ENCODE data around the gene RTEL1. TPM values are rescaled to one million over a fixed set of nuclear protein-coding genes. Genes with fewer than 3 reads are reported as not detected.

The RTEL1 gene
- polyA plus RNA-seq, 1 of the 3 experiments (the other 2 are of a cell fraction) = 9.9 TPM

GRCh38 chr20:63712191-63712590 lies 54.1 kb downstream of the RTEL1 start:
- Histone ChIP-seq H3K27me3 (ENCODE audit: insufficient read depth) (no peaks in the 10 kb centered on the region), H4K20me1 (ENCODE audit: insufficient read depth) (0 out of 2 replicates have a peak, but pooled peaks cover 3% of the 10 kb centered on the region), H3K4me3 (ENCODE audit: low read depth in 2 of 2, low read length in 1 of 2) (no peak overlapping the region), H3K36me3 (replicated peaks in 1 of 2; ENCODE audit: control insufficient read depth in 1 of 2, insufficient read depth in 2 of 2, low read length in 1 of 2) (peaks cover 21 to 69% of the 10 kb centered on the region in 2 experiments), H3F3A (replicated peaks; ENCODE audit: insufficient read depth) (peaks cover 4% of the 10 kb centered on the region), H3K9me2 (no peaks in the 10 kb centered on the region), H3K4me1 (ENCODE audit: control insufficient read depth in 1 of 2, insufficient read depth in 2 of 2, low read depth in 1 of 2, low read length in 1 of 2) (peaks cover 0 to 9% of the 10 kb centered on the region in 2 experiments; a peak in 1 of 4 replicates), H3K9me3 (peaks cover 7% of the 10 kb centered on the region), H3K4me2 (no peak overlapping the region), H2AFZ (ENCODE audit: low read depth) (no peak overlapping the region), H3K9ac (no peak overlapping the region), H3K79me2 (ENCODE audit: insufficient read depth) (peaks cover 99% of the 10 kb centered on the region), H3K27ac (ENCODE audit: low read depth in 2 of 2, low read length in 1 of 2) (no peak overlapping the region)
- no peak for DNase-seq
- ChIA-PET CTCF (interaction anchor here (1.1 to 1.4 kb wide), 2 partner anchors 174 to 261 kb away, joined by 3 to 5 read pairs; no protein-coding TSS in a partner anchor), POLR2A (no interaction called here)
- no peak for TF ChIP-seq CHD2 (IDR thresholded peaks at IDR 0.05; ENCODE audit: low read length, partially characterized antibody)
- TF ChIP-seq FOXM1 (IDR thresholded peaks at IDR 0.05; ENCODE audit: low read depth) = no peak
- no peak for TF ChIP-seq TAF1 (IDR thresholded peaks at IDR 0.05; ENCODE audit: borderline replicate concordance, low read depth, low read length)
- TF ChIP-seq JUND (IDR thresholded peaks at IDR 0.05) = no peak
- TF ChIP-seq ZBTB33 (IDR thresholded peaks at IDR 0.05; ENCODE audit: borderline replicate concordance, low read depth) = no peak
- TF ChIP-seq TCF12 (IDR thresholded peaks at IDR 0.05) = no peak
- TF ChIP-seq EP300 (IDR thresholded peaks at IDR 0.05; ENCODE audit: borderline replicate concordance in 1 of 2, low read depth in 1 of 2, low read length in 1 of 2) = no peak
- no peak for TF ChIP-seq GABPA (IDR thresholded peaks at IDR 0.05; ENCODE audit: low read depth)
- no peak for TF ChIP-seq ELF1 (IDR thresholded peaks at IDR 0.05)
- TF ChIP-seq RCOR1 (IDR thresholded peaks at IDR 0.05; ENCODE audit: low read length) = no peak
- TF ChIP-seq NFIC (IDR thresholded peaks at IDR 0.05; ENCODE audit: borderline replicate concordance) = no peak
- no peak for TF ChIP-seq MEF2A (IDR thresholded peaks at IDR 0.05; ENCODE audit: borderline replicate concordance, low read depth)
- 88% methylated on average over 1 of the region's 1 CpG for WGBS (ENCODE audit: low lambda C conversion rate)

GRCh38 chr20:63714858-63715257 lies 56.7 kb downstream of the RTEL1 start:
- H3K9me3 ChIP-seq = peaks cover 7% of the 10 kb centered on the region
- TF ChIP-seq USF1 (IDR thresholded peaks at IDR 0.05; ENCODE audit: borderline replicate concordance, low read depth) = no peak
- no peak for TF ChIP-seq SIN3A (IDR thresholded peaks at IDR 0.05; ENCODE audit: borderline replicate concordance, low read depth, low read length)
- TF ChIP-seq TEAD4 (IDR thresholded peaks at IDR 0.05; ENCODE audit: borderline replicate concordance, insufficient read depth) = no peak
- TF ChIP-seq RXRA (IDR thresholded peaks at IDR 0.05; ENCODE audit: borderline replicate concordance, low read depth) = no peak
- TF ChIP-seq, protein P1, sequence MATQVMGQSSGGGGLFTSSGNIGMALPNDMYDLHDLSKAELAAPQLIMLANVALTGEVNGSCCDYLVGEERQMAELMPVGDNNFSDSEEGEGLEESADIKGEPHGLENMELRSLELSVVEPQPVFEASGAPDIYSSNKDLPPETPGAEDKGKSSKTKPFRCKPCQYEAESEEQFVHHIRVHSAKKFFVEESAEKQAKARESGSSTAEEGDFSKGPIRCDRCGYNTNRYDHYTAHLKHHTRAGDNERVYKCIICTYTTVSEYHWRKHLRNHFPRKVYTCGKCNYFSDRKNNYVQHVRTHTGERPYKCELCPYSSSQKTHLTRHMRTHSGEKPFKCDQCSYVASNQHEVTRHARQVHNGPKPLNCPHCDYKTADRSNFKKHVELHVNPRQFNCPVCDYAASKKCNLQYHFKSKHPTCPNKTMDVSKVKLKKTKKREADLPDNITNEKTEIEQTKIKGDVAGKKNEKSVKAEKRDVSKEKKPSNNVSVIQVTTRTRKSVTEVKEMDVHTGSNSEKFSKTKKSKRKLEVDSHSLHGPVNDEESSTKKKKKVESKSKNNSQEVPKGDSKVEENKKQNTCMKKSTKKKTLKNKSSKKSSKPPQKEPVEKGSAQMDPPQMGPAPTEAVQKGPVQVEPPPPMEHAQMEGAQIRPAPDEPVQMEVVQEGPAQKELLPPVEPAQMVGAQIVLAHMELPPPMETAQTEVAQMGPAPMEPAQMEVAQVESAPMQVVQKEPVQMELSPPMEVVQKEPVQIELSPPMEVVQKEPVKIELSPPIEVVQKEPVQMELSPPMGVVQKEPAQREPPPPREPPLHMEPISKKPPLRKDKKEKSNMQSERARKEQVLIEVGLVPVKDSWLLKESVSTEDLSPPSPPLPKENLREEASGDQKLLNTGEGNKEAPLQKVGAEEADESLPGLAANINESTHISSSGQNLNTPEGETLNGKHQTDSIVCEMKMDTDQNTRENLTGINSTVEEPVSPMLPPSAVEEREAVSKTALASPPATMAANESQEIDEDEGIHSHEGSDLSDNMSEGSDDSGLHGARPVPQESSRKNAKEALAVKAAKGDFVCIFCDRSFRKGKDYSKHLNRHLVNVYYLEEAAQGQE (IDR thresholded peaks at IDR 0.05; ENCODE audit: low read depth, low read length) = no peak
- no peak for TF ChIP-seq MXI1 (IDR thresholded peaks at IDR 0.05; ENCODE audit: low read depth, low read length)
- no peak for TF ChIP-seq FOXJ3 (CRISPR knock-in tag; IDR thresholded peaks at IDR 0.05)
- no peak for TF ChIP-seq IRF3 (IDR thresholded peaks at IDR 0.05; ENCODE audit: low read depth, low read length)
- H2AFZ ChIP-seq (ENCODE audit: low read depth) = no peak overlapping the region
- H3K9me2 ChIP-seq = no peaks in the 10 kb centered on the region
- 94% methylated on average over 5 of the region's 5 CpGs for WGBS (ENCODE audit: low lambda C conversion rate)
- no peak overlapping the region for H3K9ac ChIP-seq
- H3K79me2 ChIP-seq (ENCODE audit: insufficient read depth) = peaks cover 100% of the 10 kb centered on the region
- H4K20me1 ChIP-seq (ENCODE audit: insufficient read depth) = 0 out of 2 replicates have a peak, but pooled peaks cover 3% of the 10 kb centered on the region
- H3K27me3 ChIP-seq (ENCODE audit: insufficient read depth) = no peaks in the 10 kb centered on the region
- ChIA-PET POLR2A (no interaction called here), CTCF (no interaction called here)
- H3K4me3 ChIP-seq (ENCODE audit: low read depth in 2 of 2, low read length in 1 of 2) = no peak overlapping the region
- peaks cover 22 to 85% of the 10 kb centered on the region in 2 experiments for H3K36me3 ChIP-seq (replicated peaks in 1 of 2; ENCODE audit: control insufficient read depth in 1 of 2, insufficient read depth in 2 of 2, low read length in 1 of 2)
- no peak for DNase-seq
- H3K4me1 ChIP-seq (ENCODE audit: control insufficient read depth in 1 of 2, insufficient read depth in 2 of 2, low read depth in 1 of 2, low read length in 1 of 2) = no peaks in the 10 kb centered on the region
- H3K27ac ChIP-seq (ENCODE audit: low read depth in 2 of 2, low read length in 1 of 2) = no peak overlapping the region
- H3K4me2 ChIP-seq = no peak overlapping the region
- peaks cover 4% of the 10 kb centered on the region for H3F3A ChIP-seq (replicated peaks; ENCODE audit: insufficient read depth)

All from SK-N-SH (cell line).